ENCODE measurements around the gene INMT.

INMT gene

DNA sequence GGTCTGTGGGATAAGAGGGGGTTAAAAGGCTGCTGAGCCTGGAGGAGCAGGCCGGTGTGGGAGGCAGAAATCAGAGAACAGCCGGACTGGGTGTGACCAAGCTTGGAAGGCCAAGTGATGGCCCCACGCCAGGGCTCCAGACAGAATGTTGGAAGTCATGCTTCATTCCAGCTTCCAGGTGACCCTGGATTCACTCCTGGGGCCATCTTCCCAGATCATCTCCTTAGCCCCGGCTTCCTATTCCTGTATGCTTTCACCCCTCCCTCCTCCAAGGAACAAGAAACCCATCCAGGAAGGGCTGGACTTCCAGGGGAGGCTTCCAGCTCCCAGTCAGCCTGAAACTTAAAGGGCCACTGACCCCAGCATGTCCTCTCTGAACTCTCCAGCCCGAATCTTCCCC lies 1.0 kb downstream of the INMT start:
- DNase-seq (ENCODE audit: low read depth) = peak; percentile 38

DNA sequence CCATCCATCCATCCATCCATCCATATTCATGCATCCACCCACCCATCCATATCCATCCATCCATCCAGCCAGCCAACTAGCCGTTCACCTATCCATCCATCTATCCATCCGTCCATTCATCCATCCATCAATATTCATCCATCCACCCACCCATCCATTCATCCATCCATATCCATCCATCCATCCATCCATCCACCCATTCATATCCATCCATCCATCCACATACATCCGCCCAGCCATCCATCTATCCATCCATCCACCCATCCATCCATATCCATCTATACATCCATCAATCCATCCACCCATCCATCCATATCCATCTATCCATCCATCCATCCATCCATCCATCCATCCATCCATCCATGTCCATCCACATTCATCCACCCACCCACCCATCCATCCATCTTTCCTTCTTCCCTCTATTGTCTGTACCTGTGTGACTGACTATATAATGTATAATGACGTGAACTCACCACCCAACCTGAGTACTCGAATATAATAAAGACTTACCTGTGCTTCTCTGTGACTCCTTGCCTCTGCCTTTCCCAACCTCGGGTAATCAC lies 2.5 kb downstream of the INMT start:
- DNase-seq (ENCODE audit: low read depth) = no peak

DNA sequence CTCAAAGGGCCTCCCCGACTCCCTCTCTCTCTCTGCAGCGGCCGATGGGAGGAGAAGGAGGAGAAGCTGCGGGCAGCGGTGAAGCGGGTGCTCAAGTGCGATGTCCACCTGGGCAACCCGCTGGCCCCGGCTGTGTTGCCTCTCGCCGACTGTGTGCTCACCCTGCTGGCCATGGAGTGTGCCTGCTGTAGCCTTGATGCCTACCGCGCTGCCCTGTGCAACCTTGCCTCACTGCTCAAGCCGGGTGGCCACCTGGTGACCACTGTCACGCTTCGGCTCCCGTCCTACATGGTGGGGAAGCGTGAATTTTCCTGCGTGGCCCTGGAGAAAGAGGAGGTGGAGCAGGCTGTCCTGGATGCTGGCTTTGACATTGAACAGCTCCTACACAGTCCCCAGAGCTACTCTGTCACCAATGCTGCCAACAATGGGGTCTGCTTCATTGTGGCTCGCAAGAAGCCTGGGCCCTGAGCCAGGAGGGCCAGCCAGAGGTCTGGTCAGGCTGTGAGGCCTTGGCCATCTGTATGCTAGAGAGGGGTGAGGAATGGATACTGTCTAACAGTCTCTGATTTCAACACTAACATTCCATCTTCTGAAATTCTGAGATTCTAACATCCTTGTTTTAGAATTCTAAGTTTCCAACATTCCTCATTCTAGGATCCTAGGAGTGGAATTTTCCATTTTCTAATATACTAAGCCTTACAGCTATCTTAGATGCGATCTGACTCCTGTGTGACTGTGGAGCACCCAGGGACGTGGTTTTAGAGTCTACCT lies 3.6 kb downstream of the INMT start:
- DNase-seq (ENCODE audit: low read depth) = peak; percentile 76

DNA sequence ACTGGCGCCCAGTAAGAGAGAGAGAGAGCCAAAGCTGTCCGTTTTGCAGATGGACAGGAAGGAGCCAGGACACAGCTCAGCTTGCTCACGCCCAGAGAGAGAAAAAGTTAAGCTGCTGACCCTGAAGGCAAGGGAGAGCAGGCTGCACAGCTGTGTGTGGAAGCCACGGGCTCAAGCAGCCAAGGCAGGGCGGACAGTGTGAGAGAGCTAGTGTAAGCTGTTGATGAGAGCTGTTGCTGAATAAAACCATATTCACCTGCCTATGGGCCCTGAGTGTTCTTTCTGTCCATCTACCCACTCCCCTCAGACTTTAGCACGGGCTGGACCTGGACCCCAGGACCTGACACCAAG lies 5.4 kb downstream of the INMT start:
- no peak for DNase-seq (ENCODE audit: low read depth)

DNA sequence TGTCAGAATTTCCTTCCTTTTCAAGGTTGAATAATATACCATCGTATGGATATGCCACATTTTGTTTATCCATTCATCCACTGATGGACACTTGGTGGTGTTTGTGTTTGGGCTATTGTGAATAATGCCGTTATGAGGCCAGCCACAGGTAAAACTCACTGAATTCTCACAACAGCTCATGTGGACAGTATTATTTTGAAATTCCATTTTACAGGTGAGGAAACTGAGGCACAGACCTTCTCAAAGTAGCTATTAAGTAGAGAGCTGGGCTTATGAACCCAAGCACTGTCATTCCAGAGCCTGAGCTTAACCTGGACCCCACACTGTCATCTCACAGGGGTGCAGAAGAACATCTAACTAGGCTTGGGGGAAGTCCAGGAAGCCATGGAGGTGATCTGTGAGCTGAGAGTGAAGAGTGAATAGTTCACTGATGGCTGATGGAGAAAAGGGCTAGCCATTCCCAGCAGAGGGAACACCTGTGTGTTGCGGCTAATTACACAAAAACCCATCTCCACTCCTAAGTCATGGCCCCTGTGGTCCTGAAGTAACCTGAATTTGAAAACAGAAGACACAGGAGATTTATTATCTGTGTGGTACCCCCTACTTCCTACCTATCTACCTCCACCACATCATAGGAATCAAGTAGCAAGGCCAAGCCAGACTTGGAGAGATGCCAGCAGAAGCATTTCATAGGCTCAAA lies 8.7 kb downstream of the INMT start:
- no peak for DNase-seq (ENCODE audit: low read depth)

DNA sequence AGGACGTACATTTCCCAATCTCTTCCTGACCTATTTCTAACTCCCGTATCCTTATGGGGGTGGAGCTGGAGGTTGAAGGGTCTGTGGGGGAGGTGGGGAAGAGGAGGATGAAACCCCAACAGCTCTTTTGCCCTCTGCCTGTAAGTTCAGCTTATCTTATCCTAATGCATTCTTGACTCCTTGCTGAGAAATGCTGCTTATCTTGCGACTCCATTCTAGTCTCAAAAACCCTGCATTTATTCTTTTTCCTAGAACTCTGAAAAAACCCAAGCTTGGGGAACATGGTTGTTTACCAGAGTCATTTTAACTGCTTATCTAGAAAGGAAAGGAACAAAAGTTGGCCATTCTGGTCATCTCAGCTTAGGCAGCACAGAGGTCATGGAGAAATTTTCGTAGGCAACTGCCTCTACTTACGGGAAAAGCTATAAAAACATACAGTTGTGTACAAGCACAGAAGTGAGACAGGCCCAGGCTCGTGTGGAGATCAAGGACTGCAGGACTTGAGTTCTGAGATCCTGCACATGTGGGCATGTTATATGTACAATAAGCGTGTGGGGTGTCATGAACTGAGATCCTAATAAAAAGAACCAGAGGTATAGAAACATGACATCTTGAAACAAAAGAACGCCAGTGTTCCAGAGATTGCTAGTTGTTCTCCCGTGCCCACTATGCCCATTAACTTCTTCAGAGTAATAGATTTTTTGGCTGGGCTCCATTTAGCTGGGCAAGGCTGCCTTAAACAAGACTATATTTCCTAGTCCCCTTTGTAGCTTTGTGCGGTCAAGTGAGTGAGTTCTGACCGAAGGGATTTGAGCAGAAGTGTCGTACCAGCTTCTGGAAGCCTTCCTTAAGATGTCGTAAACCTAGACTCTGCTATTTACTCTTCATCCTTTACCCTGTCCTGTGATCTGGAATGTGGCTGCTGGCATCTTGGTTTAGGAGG lies 9.6 kb downstream of the INMT start:
- DNase-seq (ENCODE audit: low read depth) = no peak

DNA sequence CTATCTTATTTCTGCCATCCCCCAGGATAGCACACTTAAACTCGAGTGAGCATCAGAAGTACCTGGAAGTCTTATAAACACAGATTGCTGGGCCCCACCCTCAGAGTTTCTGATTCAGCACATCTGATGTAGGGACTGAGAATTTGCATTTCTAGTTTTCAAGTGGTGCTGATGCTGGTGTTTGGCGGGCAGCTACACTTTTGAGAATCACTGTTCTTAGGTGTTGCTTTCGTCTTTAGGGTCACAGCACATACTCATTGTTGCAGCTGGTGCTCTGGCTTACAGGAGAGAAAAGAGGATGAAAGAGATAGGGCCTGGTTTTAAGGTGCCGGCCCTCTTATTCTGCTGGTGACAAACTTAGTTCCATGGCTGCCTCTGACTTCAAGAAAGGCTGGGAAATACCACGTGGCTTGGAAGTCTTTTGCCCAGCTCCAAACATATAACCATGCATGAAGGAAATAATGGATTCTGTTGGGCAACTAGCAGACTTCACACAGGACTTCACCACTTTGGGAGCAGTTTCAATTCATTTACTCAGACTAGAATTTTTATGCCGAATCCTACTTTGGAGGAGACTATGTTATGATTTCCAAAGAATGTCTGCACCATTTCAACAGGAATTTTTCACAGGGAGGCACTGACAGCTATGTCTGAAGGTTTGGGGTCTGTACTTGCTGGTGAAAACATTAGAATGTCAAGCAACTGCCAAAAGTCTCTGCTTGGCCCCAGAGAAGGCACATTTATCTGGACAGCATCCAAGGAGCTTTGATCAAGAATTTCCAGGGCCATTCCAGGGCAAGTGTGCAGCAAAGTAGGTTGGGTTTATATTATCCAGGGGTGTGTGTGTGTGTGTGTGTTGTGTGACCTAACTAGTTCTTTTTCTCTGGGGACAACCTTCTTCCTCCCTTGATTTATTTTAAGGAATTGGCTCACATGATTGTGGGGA lies 12.4 kb downstream of the INMT start:
- DNase-seq (ENCODE audit: low read depth) = peak; percentile 67

DNA sequence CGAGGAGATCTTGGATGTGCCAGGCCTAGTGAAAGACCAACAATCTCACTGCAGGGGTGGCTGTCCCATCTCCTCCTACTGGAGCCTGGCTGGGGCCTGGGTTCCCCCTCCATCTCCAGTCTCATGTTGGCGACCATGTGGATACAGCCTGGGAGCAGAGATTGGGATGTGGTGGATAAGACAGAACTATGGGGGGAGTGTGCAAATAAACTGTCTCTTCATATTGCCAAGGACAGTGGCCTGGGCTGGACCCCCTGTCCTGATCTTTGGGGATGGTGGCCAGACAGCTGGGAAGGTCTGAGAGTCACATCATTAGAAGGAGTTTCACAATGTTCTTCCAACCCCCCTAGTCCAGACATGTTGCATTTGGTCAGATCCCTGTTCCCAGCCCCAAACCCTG lies 13.5 kb downstream of the INMT start:
- DNase-seq (ENCODE audit: low read depth) = no peak

DNA sequence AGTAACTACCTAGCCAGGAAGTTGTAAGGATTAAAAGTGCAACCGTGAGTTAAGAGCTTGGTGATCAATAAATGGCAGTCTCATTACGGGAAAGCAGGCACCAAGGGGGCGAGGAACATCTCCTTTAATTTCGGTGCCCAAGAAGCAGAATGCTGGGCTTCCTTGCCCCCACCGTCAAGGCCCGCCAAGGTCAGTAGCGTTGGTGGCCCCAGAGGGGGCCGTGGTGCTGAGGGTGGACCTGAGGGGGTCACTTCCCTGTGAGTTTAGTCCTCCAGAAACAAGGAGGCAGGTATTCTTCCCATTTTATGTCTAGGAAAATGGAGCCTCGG lies 18.9 kb downstream of the INMT start:
- no peak for DNase-seq (ENCODE audit: low read depth)

DNA sequence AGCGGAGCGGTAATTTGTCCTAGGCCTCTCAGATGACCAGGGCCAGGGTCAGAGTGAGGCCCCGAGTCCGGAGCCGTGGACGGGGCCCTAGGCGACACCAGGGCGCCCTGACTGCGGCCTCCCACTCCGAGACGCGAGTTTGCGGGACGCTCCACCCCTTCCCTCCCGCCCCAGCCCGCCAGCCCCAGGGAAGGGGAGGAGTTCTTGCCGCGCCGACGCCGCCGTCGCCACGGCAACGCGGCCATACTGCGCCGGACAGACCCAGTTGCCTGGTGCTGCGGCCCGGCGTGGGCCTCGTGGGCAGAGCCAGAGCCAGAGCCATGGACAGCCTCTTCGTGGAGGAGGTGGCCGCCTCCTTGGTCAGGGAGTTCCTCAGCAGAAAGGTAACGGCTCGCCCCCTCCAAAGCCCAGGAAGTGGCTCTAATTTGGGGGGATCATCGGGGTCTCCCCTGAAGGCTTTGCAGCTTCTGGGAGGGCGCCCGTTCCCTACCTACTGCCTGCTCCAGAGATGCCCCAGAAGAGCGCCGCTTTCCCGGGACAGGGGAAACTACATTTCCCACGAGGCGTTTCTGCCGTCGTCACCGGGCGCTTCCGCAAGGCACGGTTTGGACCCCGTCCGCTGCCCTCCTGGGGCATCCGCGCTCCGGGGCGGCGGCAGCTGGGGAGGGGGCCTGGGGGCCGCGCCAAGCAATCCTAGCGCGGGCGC lies 19.4 kb downstream of the INMT start, which contains the start of gene MINDY4:
TSS of gene MINDY4 (plus strand) at position 244 of the 706 bp plus-strand sequence. CDS start at position 321, 77 bp downstream.
- DNase-seq (ENCODE audit: low read depth) = peak; percentile 85

DNA sequence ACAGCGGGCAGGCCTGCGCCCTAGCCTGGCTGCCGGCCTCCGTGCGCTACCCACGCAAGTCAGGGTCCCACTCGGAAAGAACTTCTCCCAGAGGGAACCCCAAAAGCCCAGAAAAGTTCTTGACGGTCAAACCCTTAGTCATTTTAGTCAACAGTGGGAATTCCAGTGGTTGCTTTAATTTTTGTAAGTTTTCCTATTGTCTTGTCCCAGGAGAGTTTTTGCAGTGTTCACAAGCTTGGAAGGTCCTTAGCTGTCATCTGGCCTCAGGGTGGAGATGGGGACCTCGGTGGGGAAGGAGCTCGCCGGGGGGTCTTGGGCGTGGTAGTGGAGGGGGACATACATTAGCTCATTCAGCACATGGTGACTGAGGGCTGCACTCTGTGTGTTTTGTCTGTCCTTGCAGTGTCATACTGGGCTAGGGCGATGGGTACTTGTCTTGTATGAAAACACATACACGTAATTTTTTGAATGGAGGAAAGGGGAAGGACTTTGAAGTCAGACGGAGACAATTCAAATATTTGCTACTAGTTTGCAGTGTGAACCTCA lies 20.0 kb downstream of the INMT start:
- DNase-seq (ENCODE audit: low read depth) = peak; percentile 18

DNA sequence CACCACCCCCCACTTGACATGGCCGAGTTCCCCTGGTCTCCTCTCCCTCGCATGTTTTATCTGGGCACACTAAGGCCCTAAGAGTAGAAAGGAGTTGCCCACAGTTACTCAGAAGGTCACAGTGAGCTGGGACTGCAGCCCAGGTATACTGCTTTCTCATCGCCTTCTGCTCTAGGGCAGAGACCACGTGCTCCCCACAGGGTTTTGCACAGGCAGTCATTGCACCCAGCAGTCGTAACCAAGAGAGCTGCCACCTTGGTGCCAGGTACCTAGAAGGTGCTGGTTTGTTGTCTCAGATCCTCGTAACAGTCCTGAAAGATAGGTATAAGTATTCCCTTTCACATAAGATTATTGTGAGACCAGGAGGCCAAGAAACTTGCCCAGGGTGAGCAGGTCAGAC lies 21.0 kb downstream of the INMT start:
- no peak for DNase-seq (ENCODE audit: low read depth)

DNA sequence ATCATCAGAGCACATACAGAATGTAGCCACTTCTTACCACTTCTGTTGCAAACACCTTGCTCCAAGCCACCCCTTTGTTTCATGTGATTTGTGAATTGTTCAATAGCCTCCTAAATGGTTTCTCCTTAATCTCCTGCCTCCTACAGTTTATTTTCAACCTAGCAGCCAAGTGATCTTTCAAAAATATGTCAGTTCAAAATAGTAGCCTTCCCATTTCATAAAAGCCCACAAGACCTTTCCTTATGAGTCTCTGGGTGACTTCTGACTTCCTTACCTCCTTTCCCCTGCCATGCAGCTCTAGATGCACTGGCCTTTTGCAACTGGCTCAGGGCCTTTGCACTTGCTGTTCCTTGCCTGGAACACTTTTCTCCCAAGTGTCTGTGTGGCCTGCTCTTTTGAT lies 24.1 kb downstream of the INMT start:
- DNase-seq (ENCODE audit: low read depth) = no peak

DNA sequence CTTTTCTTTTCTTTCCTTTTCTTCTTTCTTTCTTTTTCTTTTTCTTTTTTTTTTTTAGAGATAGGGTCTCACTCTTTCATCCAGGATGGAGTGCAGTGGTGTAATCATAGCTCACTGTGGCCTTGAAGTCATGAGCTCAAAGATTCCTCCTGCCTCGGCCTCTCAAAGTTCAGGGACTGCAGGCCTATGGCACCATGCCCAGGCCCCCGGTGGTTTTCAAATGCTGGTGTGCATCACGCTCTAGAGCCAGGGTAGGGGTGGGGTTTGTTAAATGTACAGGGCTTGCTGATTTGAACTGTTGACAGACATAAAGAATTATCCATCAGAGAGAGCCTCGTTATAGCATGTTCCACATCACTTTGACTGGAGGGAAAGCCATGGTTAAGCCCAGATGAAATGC lies 25.0 kb downstream of the INMT start:
- no peak for DNase-seq (ENCODE audit: low read depth)

DNA sequence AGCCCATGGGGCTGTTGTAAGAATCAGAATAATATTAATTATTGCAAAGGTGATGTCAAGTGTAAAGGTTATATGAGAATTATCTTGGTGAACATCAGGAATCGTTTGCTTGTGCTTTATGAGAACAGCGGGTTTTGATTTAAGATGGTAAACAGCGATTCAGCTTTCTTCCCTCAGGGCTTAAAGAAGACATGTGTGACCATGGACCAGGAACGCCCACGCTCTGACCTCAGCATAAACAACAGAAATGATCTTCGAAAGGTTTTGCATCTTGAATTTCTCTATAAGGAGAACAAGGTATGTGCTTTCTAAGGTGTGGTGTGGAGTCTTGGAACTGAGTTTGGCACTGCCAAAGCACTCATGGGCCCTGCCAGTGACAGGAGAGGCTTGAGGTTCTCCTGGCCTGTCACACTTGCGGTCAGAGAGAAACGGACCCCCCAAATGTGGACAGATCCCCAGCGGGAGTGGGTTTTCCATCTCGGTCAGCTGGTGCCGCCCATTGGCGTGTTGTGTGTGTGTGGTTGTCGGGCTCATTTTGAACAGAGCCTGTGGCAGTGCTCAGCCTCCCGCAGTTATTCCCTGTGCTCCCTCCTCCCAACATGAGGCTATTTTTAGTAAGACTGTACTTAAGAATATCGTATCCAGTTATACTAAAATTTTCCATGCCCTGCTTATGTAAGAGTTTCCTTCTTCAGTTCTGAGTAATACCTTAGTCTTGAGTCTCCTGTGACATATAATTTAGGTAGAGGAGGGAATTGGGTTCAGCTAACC lies 26.5 kb downstream of the INMT start:
- DNase-seq (ENCODE audit: low read depth) = peak; percentile 81

DNA sequence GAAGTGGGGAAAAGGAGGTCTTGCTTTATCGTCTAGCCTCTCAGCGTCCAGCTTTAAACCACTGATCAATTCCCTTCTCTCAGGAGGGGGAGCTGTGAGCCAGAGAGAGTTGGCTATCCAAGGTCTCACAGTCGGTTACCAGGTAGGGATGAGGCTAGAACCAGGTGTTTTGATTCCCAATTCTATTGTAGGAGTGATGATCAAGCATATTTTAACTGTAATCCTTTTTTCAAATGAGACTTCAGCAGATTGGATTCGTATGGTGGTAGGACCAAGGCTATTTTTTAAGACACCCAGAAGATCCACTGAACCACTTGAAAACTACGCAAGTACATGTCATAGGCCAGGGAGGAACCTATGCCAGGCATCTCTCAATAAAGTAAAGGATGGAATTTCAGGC lies 27.6 kb downstream of the INMT start:
- DNase-seq (ENCODE audit: low read depth) = no peak

DNA sequence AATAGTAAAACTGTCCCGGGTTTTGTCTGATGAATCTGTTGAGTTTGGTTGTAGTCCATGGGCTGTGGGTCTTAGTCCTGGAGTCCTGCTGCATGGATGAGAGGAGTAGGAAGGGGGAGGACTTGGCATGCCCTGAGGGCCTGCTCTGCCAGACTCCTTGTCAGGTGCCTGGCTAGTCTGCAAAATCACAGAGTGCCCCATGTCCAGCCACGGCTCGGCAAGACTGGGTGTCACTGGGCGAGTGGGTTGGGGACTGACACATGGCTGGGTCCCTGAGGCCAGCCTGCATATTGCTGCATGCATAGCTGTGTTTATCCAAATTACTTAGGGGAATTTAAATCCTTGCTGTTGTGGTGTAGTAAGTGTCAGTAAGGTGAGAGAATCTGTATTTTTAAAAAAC lies 29.0 kb downstream of the INMT start:
- DNase-seq (ENCODE audit: low read depth) = no peak

DNA sequence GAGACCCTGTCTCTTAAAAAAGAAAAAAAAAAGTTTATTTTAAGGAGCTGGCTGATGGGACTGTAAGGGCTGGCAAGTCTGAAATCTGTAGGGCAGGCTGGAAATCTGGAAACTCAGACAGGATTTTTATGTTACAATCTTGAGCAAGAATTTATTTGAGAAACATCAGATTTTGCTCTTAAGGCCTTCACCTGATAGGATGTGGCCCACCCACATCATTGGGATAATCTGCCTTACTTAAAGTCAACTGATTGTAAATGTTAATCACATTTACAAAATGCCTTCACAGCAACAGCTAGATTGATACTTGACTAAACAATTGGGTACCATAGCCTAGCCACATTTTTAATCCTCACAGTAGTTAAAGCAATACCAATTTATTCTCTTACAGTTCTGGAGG lies 30.8 kb downstream of the INMT start:
- DNase-seq (ENCODE audit: low read depth) = no peak

DNA sequence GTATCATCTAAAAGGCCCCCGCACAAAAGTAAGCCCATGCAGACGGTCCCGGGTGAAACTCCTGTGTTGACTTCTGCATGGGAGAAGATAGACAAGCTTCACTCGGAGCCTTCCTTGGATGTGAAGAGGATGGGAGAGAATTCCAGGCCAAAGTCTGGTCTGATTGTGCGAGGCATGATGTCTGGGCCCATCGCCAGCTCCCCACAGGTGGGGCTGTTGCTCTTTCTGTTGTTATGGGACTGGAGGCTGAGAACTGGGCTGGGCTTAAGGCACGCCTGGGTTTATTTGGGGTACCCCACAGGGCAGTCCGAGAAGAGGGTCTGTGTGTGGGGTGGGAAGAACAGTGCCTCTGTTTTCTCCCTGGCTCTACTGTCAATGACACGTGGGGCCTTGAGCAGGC lies 33.9 kb downstream of the INMT start:
- DNase-seq (ENCODE audit: low read depth) = no peak

DNA sequence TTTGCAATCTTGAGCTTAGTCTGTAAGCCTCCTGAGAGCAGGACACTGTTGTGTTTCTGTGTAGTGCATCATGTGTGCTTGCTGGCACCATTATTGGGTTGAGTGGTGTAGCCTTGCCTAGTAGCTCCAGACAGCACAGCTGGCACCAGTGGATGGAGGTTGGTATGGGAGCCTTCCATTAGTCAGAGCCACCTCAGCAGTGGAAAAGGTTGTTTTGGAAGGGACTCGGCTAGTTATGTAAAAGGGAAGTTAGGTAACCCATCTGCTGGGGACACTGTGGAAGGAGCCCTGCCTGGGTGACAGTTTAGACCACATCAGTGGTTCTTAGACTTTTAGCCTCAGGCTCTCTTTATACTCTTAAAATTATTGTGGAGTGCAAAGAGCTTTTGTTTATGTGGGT lies 35.6 kb downstream of the INMT start:
- no peak for DNase-seq (ENCODE audit: low read depth)
